Measurements from ENCODE around the gene TMEM63B. TPM values are rescaled to one million over a fixed set of nuclear protein-coding genes. Genes with fewer than 3 reads are reported as not detected.

Gene TMEM63B
- polyA plus RNA-seq, 3 donors: 1.3 to 25.7 (median 1.9) TPM

- Histone ChIP-seq H3K9me3 (replicated peaks in 1 of 2; ENCODE audit: control insufficient read depth in 1 of 2, insufficient read depth in 1 of 2, low read length in 2 of 2) (no peaks in the 10 kb centered on the region), H3K4me3 (replicated peaks in 1 of 3; ENCODE audit: low read depth in 2 of 3, low read length in 3 of 3) (no peak overlapping the region), H4K20me1 (ENCODE audit: insufficient read depth, low read length) (peaks cover 33% of the 10 kb centered on the region), H3K27ac (ENCODE audit: low read depth in 1 of 2, low read length in 2 of 2) (no peak overlapping the region), H2AFZ (ENCODE audit: insufficient read depth, low read depth, low read length, poor library complexity, severe bottlenecking) (no peak overlapping the region), H3K4me2 (replicated peaks; ENCODE audit: extremely low read depth, low read length, poor library complexity, severe bottlenecking) (no peak overlapping the region), H3K27me3 (ENCODE audit: control insufficient read depth in 2 of 2, insufficient read depth in 2 of 2, low read length in 2 of 2) (no peaks in the 10 kb centered on the region), H3K36me3 (replicated peaks in 1 of 2; ENCODE audit: control insufficient read depth in 1 of 2, insufficient read depth in 2 of 2, low read length in 2 of 2) (peaks cover 79 to 95% of the 10 kb centered on the region in 2 donors), H3K79me2 (ENCODE audit: insufficient read depth, low read length) (peaks cover 16% of the 10 kb centered on the region), H3K4me1 (ENCODE audit: control insufficient read depth in 1 of 2, insufficient read depth in 2 of 2, low read length in 2 of 2) (no peaks in the 10 kb centered on the region), H3K9ac (ENCODE audit: insufficient read depth, low read length, poor library complexity, severe bottlenecking) (no peak overlapping the region)
- Mint-ChIP-seq H3K4me1 (no peaks in the 10 kb centered on the region), H3K4me3 (peak overlapping the region in 1 of 2 donors; percentile 37), H3K27ac (peak overlapping the region in 1 of 7 donors; percentile 23), H3K36me3 (peaks cover 74 to 91% of the 10 kb centered on the region in 2 donors), H3K27me3 (ENCODE audit: low read depth in 3 of 3) (no peaks in the 10 kb centered on the region), H3K9me3 (no peaks in the 10 kb centered on the region)
- no peak for TF ChIP-seq CTCF (IDR thresholded peaks at IDR 0.05)
- DNase-seq: no peak
- 96% methylated on average over 4 of the region's 6 CpGs for WGBS (ENCODE audit: insufficient coverage)
- intact Hi-C loops (cut with micrococcal nuclease): no loop called here
Measured at GRCh38 chr6:44111434-44112417, 15.6 kb upstream of the TMEM63B start.

GRCh38 chr6:44113414-44113813 is 13.9 kb upstream of the TMEM63B start:
- Histone ChIP-seq H3K4me2 (replicated peaks; ENCODE audit: extremely low read depth, low read length, poor library complexity, severe bottlenecking) (no peak overlapping the region), H2AFZ (ENCODE audit: insufficient read depth, low read depth, low read length, poor library complexity, severe bottlenecking) (no peak overlapping the region), H3K36me3 (replicated peaks in 1 of 2; ENCODE audit: control insufficient read depth in 1 of 2, insufficient read depth in 2 of 2, low read length in 2 of 2) (peaks cover 69 to 88% of the 10 kb centered on the region in 2 donors), H3K79me2 (ENCODE audit: insufficient read depth, low read length) (peaks cover 33% of the 10 kb centered on the region), H3K9me3 (replicated peaks in 1 of 2; ENCODE audit: control insufficient read depth in 1 of 2, insufficient read depth in 1 of 2, low read length in 2 of 2) (no peaks in the 10 kb centered on the region), H3K4me1 (ENCODE audit: control insufficient read depth in 1 of 2, insufficient read depth in 2 of 2, low read length in 2 of 2) (peaks cover 0 to under 1% of the 10 kb centered on the region in 2 donors), H3K9ac (ENCODE audit: insufficient read depth, low read length, poor library complexity, severe bottlenecking) (no peak overlapping the region), H3K4me3 (replicated peaks in 1 of 3; ENCODE audit: low read depth in 2 of 3, low read length in 3 of 3) (no peak overlapping the region), H3K27ac (ENCODE audit: low read depth in 1 of 2, low read length in 2 of 2) (no peak overlapping the region), H4K20me1 (ENCODE audit: insufficient read depth, low read length) (peaks cover 42% of the 10 kb centered on the region), H3K27me3 (ENCODE audit: control insufficient read depth in 2 of 2, insufficient read depth in 2 of 2, low read length in 2 of 2) (no peaks in the 10 kb centered on the region)
- DNase-seq: no peak
- TF ChIP-seq CTCF (IDR thresholded peaks at IDR 0.05): no peak
- peaks cover 2% of the 10 kb centered on the region for H3K4me1 Mint-ChIP-seq
- H3K4me3 Mint-ChIP-seq: no peak overlapping the region
- no peak overlapping the region for H3K27ac Mint-ChIP-seq
- 88% methylated on average over 3 of the region's 3 CpGs for WGBS (ENCODE audit: insufficient coverage)
- peaks cover 67 to 89% of the 10 kb centered on the region in 2 donors for H3K36me3 Mint-ChIP-seq
- H3K9me3 Mint-ChIP-seq: no peaks in the 10 kb centered on the region
- H3K27me3 Mint-ChIP-seq (ENCODE audit: low read depth in 3 of 3): no peaks in the 10 kb centered on the region
- intact Hi-C loops (cut with micrococcal nuclease): no loop called here
